IMR-90 (cell line): ENCODE results near the gene PEX6. TPM values are rescaled to one million over a fixed set of nuclear protein-coding genes. Genes with fewer than 3 reads are reported as not detected.

ENCODE experiments used
- ATAC-seq: fragments of 200-7000 bp; cut with Tn5 transposase; 2 replicates; pipeline ENCODE4 v1.9.1; 2020; ENCODE audit warnings: low read depth, mild to moderate bottlenecking, moderate library complexity
- BruUV-seq: library from RNA; stranded (reverse); fragments of 400-500 nt; replicated peaks from 2 replicates; lab custom pipeline; 2021; lab: Mats Ljungman, UMichigan
- CTCF ChIA-PET: fragments of 300-600 bp; formaldehyde crosslinking; extraction: SDS; loops from one replicate; lab custom pipeline; 2021; ENCODE audit warnings: antibody characterized with exemption; lab: Yijun Ruan, JAX
- POLR2A ChIA-PET: fragments of 300-600 bp; sonication (Branson Sonifier 250); formaldehyde crosslinking; loops from one replicate; lab custom pipeline; 2022; ENCODE audit warnings: antibody characterized with exemption; ENCODE audit not compliant: unreplicated experiment; lab: Charles Lee
- DNase-seq: peaks from one replicate; pipeline ENCODE4 v3.0.0; 2013
- H2AFZ ChIP-seq: replicated peaks from 2 replicates; pipeline ENCODE3; 2013; ENCODE audit warnings: low read length, mild to moderate bottlenecking; ENCODE audit not compliant: poor library complexity
- H2AK5ac ChIP-seq: 2 replicates; pipeline ENCODE4 v1.6.1; 2013; ENCODE audit warnings: low read depth, low read length, inconsistent platforms
- H2AK9ac ChIP-seq: replicated peaks from 2 replicates; pipeline ENCODE3; 2013; ENCODE audit warnings: mild to moderate bottlenecking, low read depth, low read length, moderate library complexity; ENCODE audit not compliant: poor library complexity
- H2BK120ac ChIP-seq: 2 replicates; pipeline ENCODE4 v1.6.1; 2013; ENCODE audit warnings: low read depth, low read length, inconsistent platforms
- H2BK15ac ChIP-seq: 3 replicates; pipeline ENCODE4 v1.6.1; 2013; ENCODE audit warnings: low read depth, low read length, inconsistent platforms
- H2BK20ac ChIP-seq: 2 replicates; pipeline ENCODE4 v1.6.1; 2013; ENCODE audit warnings: low read depth, mild to moderate bottlenecking, inconsistent platforms, low read length, moderate library complexity
- H2BK5ac ChIP-seq: 2 replicates; pipeline ENCODE4 v1.6.1; 2013; ENCODE audit warnings: mild to moderate bottlenecking, low read depth, low read length, inconsistent platforms; ENCODE audit not compliant: poor library complexity, severe bottlenecking
- H3K14ac ChIP-seq: replicated peaks from 2 replicates; pipeline ENCODE4 v1.6.1; 2013; ENCODE audit warnings: low read depth, low read length, inconsistent platforms
- H3K18ac ChIP-seq: 2 replicates; pipeline ENCODE4 v1.6.1; 2013; ENCODE audit warnings: low read depth, low read length, control low read depth
- H3K23ac ChIP-seq: 2 replicates; pipeline ENCODE4 v1.6.1; 2013; ENCODE audit warnings: low read depth, low read length, inconsistent platforms
- H3K27ac ChIP-seq: 2 replicates; pipeline ENCODE4 v1.5.1; 2013; ENCODE audit warnings: mild to moderate bottlenecking, control low read depth, low read length; ENCODE audit not compliant: insufficient read depth
- H3K27me3 ChIP-seq: 2 replicates; pipeline ENCODE4 v1.6.1; 2013; ENCODE audit warnings: low read length; ENCODE audit not compliant: control insufficient read depth, insufficient read depth
- H3K36me3 ChIP-seq: 2 replicates; pipeline ENCODE4 v1.6.1; 2013; ENCODE audit warnings: low read length, mixed read lengths; ENCODE audit not compliant: control insufficient read depth, insufficient read depth
- H3K4ac ChIP-seq: 2 replicates; pipeline ENCODE4 v1.6.1; 2013; ENCODE audit warnings: low read depth, low read length, inconsistent platforms
- H3K4me1 ChIP-seq: 2 replicates; pipeline ENCODE4 v1.6.1; 2013; ENCODE audit warnings: low read length, mixed read lengths; ENCODE audit not compliant: control insufficient read depth, insufficient read depth
- H3K4me2 ChIP-seq: 2 replicates; pipeline ENCODE4 v1.6.1; 2013; ENCODE audit warnings: low read depth, mild to moderate bottlenecking, control low read depth, low read length, moderate library complexity
- H3K4me3 ChIP-seq: 2 replicates; pipeline ENCODE4 v1.5.1; 2013; ENCODE audit warnings: low read depth, mild to moderate bottlenecking, control low read depth, low read length, moderate library complexity; ENCODE audit not compliant: insufficient read depth
- H3K56ac ChIP-seq: 2 replicates; pipeline ENCODE4 v1.6.1; 2013; ENCODE audit warnings: low read length, inconsistent platforms; ENCODE audit not compliant: insufficient read depth; ENCODE audit errors: extremely low read depth
- H3K79me1 ChIP-seq, 2 experiments: 2 replicates each; pipeline ENCODE4 v1.6.1; 2013; ENCODE audit warnings: low read length in 2 of 2, inconsistent platforms in 1 of 2, low read depth in 1 of 2
- H3K9ac ChIP-seq: 2 replicates; pipeline ENCODE4 v1.6.1; 2013; ENCODE audit warnings: low read depth, low read length, control low read depth
- H3K9me1 ChIP-seq: 2 replicates; pipeline ENCODE4 v1.6.1; 2013; ENCODE audit warnings: low read length, inconsistent platforms; ENCODE audit not compliant: insufficient read depth
- H3K9me3 ChIP-seq: 2 replicates; pipeline ENCODE4 v1.6.1; 2013; ENCODE audit warnings: low read length; ENCODE audit not compliant: control insufficient read depth, insufficient read depth
- H4K20me1 ChIP-seq: 2 replicates; pipeline ENCODE4 v1.6.1; 2013; ENCODE audit warnings: low read length, inconsistent platforms; ENCODE audit not compliant: insufficient read depth
- H4K5ac ChIP-seq: 2 replicates; pipeline ENCODE4 v1.6.1; 2013; ENCODE audit warnings: mild to moderate bottlenecking, low read depth, low read length, control low read depth
- H4K8ac ChIP-seq, 2 experiments: 2 replicates each; pipeline ENCODE4 v1.6.1; 2013; ENCODE audit warnings: low read depth in 2 of 2, low read length in 2 of 2, control low read depth in 1 of 2, inconsistent platforms in 1 of 2
- H4K91ac ChIP-seq: 2 replicates; pipeline ENCODE4 v1.6.1; 2013; ENCODE audit warnings: low read depth, low read length, inconsistent platforms; ENCODE audit not compliant: insufficient read depth
- BHLHE40 ChIP-seq: fragments of 150-350 bp; IDR thresholded peaks from 2 replicates; pipeline ENCODE4 v1.6.1; 2016; ENCODE audit warnings: mild to moderate bottlenecking, low read depth, low read length
- RAD21 ChIP-seq: IDR thresholded peaks from 2 replicates; pipeline ENCODE4 v1.6.1; 2012; ENCODE audit warnings: low read length, improper control_type of control experiment
- RFX5 ChIP-seq: IDR thresholded peaks from 2 replicates; pipeline ENCODE4 v1.8.0; 2012; ENCODE audit warnings: low read depth, mild to moderate bottlenecking, low read length, moderate library complexity
- WGBS, 2 experiments: methylation state at CpG; one replicate each; pipeline versions ENCODE4 v1.1.5 to v1.1.7; 2013; ENCODE audit warnings: missing lambda C conversion rate in 2 of 2; ENCODE audit not compliant: insufficient read length in 1 of 2; ENCODE audit errors: extremely low coverage in 2 of 2; 5-methylcytosine and 5-hydroxymethylcytosine counted together
- dilution Hi-C: fragments of 300-500 bp; cut with HindIII; formaldehyde crosslinking; loops from one replicate; pipeline ENCODE4 v1.14.3; 2018; ENCODE audit warnings: low sequenced_read_pairs; ENCODE audit not compliant: unreplicated experiment
- in situ Hi-C: fragments of 300-500 bp; cut with MboI; formaldehyde crosslinking; loops from 3 replicates; pipeline ENCODE4 v1.14.3; 2019; ENCODE audit warnings: low sequenced_read_pairs, inconsistent platforms, mixed read lengths
- intact Hi-C: fragments of 100-400 bp; cut with micrococcal nuclease; formaldehyde crosslinking; loops from 2 replicates; pipeline ENCODE4 v1.10.0; 2022
- polyA plus RNA-seq, 3 experiments: library from polyadenylated mRNA; depleted of rRNA; stranded (reverse); fragments of >200 nt; gene quantifications; 2 replicates each; pipeline ENCODE4 v1.2.3, GENCODE V29; 2012; ENCODE audit warnings: low replicate concordance in 1 of 3
- total RNA-seq: library from RNA; depleted of rRNA; stranded (reverse); fragments of >200 nt; gene quantifications from 2 replicates; pipeline ENCODE4 v1.2.3, GENCODE V29; 2012
- TF ChIP-seq, protein P1 (sequence below): fragments of 150-350 bp; IDR thresholded peaks from 2 replicates; pipeline ENCODE4 v1.6.1; 2016; ENCODE audit warnings: low read depth, mild to moderate bottlenecking, low read length, moderate library complexity, borderline replicate concordance

PEX6 gene
- total and polyA plus RNA-seq, 2 of the 4 experiments (the other 2 are of a cell fraction) = 10.4 to 10.6 TPM

DNA sequence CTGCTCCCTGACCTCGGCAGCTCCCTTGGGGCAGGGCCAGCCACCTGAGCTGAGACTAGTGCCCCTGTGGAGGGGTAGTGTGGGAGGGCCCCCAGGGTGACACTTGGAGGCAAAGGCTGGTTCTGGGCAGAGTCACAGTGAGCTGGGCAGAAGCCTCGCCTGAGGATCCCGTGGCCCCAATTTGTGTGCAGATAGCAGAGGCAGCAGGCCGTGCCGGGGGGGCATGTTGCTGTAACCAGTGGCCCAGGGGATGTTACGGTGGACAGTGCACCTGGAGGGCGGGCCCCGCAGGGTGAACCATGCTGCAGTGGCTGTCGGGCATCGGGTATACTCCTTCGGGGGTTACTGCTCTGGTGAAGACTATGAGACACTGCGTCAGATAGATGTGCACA lies 38.0 kb upstream of the PEX6 start:
- H3K4me3 ChIP-seq = no peak overlapping the region
- 96% methylated on average over 4 of the region's 12 CpGs; no CpG with 5 or more reads in 1 of the 2 experiments for WGBS, 2 experiments
- CTCF ChIA-PET = no interaction called here

More for the DNA sequence above, 38.0 kb upstream of the PEX6 start:
- H2BK120ac ChIP-seq = no peak overlapping the region
- dilution Hi-C loops = no loop called here
- no peak overlapping the region for H3K4ac ChIP-seq
- no peak overlapping the region for H4K8ac ChIP-seq
- in situ Hi-C loops = no loop called here
- no peak overlapping the region for H3K23ac ChIP-seq
- no peak overlapping the region for H2BK15ac ChIP-seq
- H4K5ac ChIP-seq = no peak overlapping the region
- no peak overlapping the region for H4K91ac ChIP-seq
- peaks cover 15% of the 10 kb centered on the region for H3K4me1 ChIP-seq
- no peaks in the 10 kb centered on the region for H3K27me3 ChIP-seq
- H3K9ac ChIP-seq = no peak overlapping the region
- H3K36me3 ChIP-seq = peaks cover 31% of the 10 kb centered on the region
- H2AFZ ChIP-seq = no peak overlapping the region
- no peak overlapping the region for H3K14ac ChIP-seq
- no peak for TF ChIP-seq RAD21
- no peak for TF ChIP-seq RFX5
- TF ChIP-seq, protein P1, sequence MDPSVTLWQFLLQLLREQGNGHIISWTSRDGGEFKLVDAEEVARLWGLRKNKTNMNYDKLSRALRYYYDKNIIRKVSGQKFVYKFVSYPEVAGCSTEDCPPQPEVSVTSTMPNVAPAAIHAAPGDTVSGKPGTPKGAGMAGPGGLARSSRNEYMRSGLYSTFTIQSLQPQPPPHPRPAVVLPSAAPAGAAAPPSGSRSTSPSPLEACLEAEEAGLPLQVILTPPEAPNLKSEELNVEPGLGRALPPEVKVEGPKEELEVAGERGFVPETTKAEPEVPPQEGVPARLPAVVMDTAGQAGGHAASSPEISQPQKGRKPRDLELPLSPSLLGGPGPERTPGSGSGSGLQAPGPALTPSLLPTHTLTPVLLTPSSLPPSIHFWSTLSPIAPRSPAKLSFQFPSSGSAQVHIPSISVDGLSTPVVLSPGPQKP = no peak
- TF ChIP-seq BHLHE40 = no peak
- no peak overlapping the region for H3K27ac ChIP-seq
- peaks cover 15 to 78% of the 10 kb centered on the region in 2 experiments for H3K79me1 ChIP-seq
- H3K56ac ChIP-seq = no peak overlapping the region
- no peak overlapping the region for H2BK5ac ChIP-seq
- DNase-seq (no peak), ATAC-seq (no peak)
- no peak overlapping the region for H2AK9ac ChIP-seq
- H2AK5ac ChIP-seq = no peak overlapping the region
- BruUV-seq = no TSS peak
- H3K18ac ChIP-seq = no peak overlapping the region
- H4K20me1 ChIP-seq = no peaks in the 10 kb centered on the region; the same call in 1 of the 2 replicates
- intact Hi-C loops = no loop called here
- no peak overlapping the region for H2BK20ac ChIP-seq
- POLR2A ChIA-PET = no interaction called here
- H3K4me2 ChIP-seq = no peak overlapping the region
- H3K9me3 ChIP-seq = no peaks in the 10 kb centered on the region
- peaks cover 3% of the 10 kb centered on the region for H3K9me1 ChIP-seq
